GM21423 (cell line): ENCODE results near the gene CYB5R3.

Experiments used
- ATAC-seq: cut with Tn5 transposase; IDR thresholded peaks from one replicate; pipeline ENCODE4 v1.9.1; 2021; ENCODE audit warnings: mild to moderate bottlenecking, moderate library complexity; ENCODE audit not compliant: unreplicated experiment

CYB5R3 gene

GRCh38 chr22:42649246-42650099 is at the start of gene CYB5R3:
TSS of gene CYB5R3 (minus strand) at chr22:42649392. CDS start at chr22:42649315, 77 bp downstream.
- peak; percentile 64 for ATAC-seq

- ATAC-seq = no peak
Observed at GRCh38 chr22:42697542-42698013, 48.4 kb upstream of the CYB5R3 start.

GRCh38 chr22:42696331-42696967 is 47.3 kb upstream of the CYB5R3 start:
- no peak for ATAC-seq

GRCh38 chr22:42695294-42695693 is 46.1 kb upstream of the CYB5R3 start:
- no peak for ATAC-seq

- ATAC-seq = no peak
Observed at GRCh38 chr22:42693763-42694683, 44.8 kb upstream of the CYB5R3 start.

- no peak for ATAC-seq
Observed at GRCh38 chr22:42693055-42693762, 44.0 kb upstream of the CYB5R3 start.

- ATAC-seq = no peak
Observed at GRCh38 chr22:42692239-42693054, 43.3 kb upstream of the CYB5R3 start.

GRCh38 chr22:42691440-42691839 is 42.2 kb upstream of the CYB5R3 start:
- no peak for ATAC-seq

- no peak for ATAC-seq
Observed at GRCh38 chr22:42688241-42689211, 39.3 kb upstream of the CYB5R3 start.

GRCh38 chr22:42686756-42687491 is 37.7 kb upstream of the CYB5R3 start:
- ATAC-seq = no peak

GRCh38 chr22:42685941-42686653 is 36.9 kb upstream of the CYB5R3 start:
- ATAC-seq = no peak

GRCh38 chr22:42684462-42685195 is 35.4 kb upstream of the CYB5R3 start:
- no peak for ATAC-seq

- no peak for ATAC-seq
Observed at GRCh38 chr22:42683578-42684283, 34.5 kb upstream of the CYB5R3 start.

GRCh38 chr22:42682113-42682851 is 33.1 kb upstream of the CYB5R3 start:
- no peak for ATAC-seq

GRCh38 chr22:42680648-42681047 is 31.5 kb upstream of the CYB5R3 start:
- no peak for ATAC-seq
